Activated T-helper 1 cell treated with anti-CD3 and anti-CD28 coated beads, Interleukin-12 subunit alpha, Interleukin-12 subunit beta, Interleukin-2, Interleukin-4 antibody, amounts not matched to agents 30 ng/mL and 10 ng/mL and 1 ng/mL, durations not matched to agents 14 hours and 24 hours and 36 hours (primary cell): Measurements from ENCODE around the gene KCNJ14. TPM values are rescaled to one million over a fixed set of nuclear protein-coding genes. Genes with fewer than 3 reads are reported as not detected.

Experiments used
- DNase-seq: peaks from one replicate; pipeline ENCODE4 v3.0.0; 2021; ENCODE audit warnings: low spot score
- H3K27ac Mint-ChIP-seq: one replicate; pipeline ENCODE4 v1.8.0; 2021; ENCODE audit warnings: mild to moderate bottlenecking, mixed read lengths
- H3K27me3 Mint-ChIP-seq: one replicate; pipeline ENCODE4 v1.8.0; 2022; ENCODE audit warnings: mild to moderate bottlenecking, moderate library complexity, mixed read lengths; ENCODE audit not compliant: insufficient read depth
- H3K36me3 Mint-ChIP-seq: one replicate; pipeline ENCODE4 v1.8.0; 2021; ENCODE audit warnings: low read depth, mixed read lengths
- H3K4me1 Mint-ChIP-seq: one replicate; pipeline ENCODE4 v1.8.0; 2021; ENCODE audit warnings: low read depth, mixed read lengths
- H3K4me3 Mint-ChIP-seq: one replicate; pipeline ENCODE4 v1.8.0; 2021; ENCODE audit warnings: mild to moderate bottlenecking, moderate library complexity, mixed read lengths
- H3K9me3 Mint-ChIP-seq: one replicate; pipeline ENCODE4 v1.8.0; 2021; ENCODE audit warnings: mixed read lengths
- intact Hi-C: fragments of 100-400 bp; cut with micrococcal nuclease; formaldehyde crosslinking; loops from one replicate; pipeline ENCODE4 v1.15.1; 2024
- total RNA-seq: library from RNA; stranded (reverse); gene quantifications from 2 replicates; pipeline ENCODE4 v1.2.3, GENCODE V29; 2022

Gene KCNJ14
- total RNA-seq, 1 donor from 2014 or later = 2.2 TPM

- Mint-ChIP-seq H3K36me3 (peaks cover 5% of the 10 kb centered on the region), H3K4me3 (peak within 1 kb of the TSS; percentile 87), H3K27me3 (peaks cover 3% of the 10 kb centered on the region), H3K4me1 (peaks cover 14% of the 10 kb centered on the region), H3K9me3 (no peaks in the 10 kb centered on the region), H3K27ac (peak within 1 kb of the TSS; percentile 70)
- intact Hi-C loops = loop anchor here (2.0 to 10.0 kb wide), 5 partner anchors 43 to 443 kb away; partner anchors contain the start of genes BAX, CYTH2, LIG1 and ZSWIM9
- peak; percentile 68 for DNase-seq
Observed at GRCh38 chr19:48511800-48512503, 56.6 kb downstream of the KCNJ14 start, which contains the start of gene LMTK3. TSS of gene LMTK3 (minus strand) at chr19:48511835. CDS start at chr19:48511576, 259 bp downstream.

GRCh38 chr19:48512504-48513288 is 57.3 kb downstream of the KCNJ14 start:
- Mint-ChIP-seq H3K36me3 (peaks cover 3% of the 10 kb centered on the region), H3K9me3 (no peaks in the 10 kb centered on the region), H3K27ac (no peak overlapping the region), H3K4me1 (peaks cover 14% of the 10 kb centered on the region), H3K4me3 (no peak overlapping the region), H3K27me3 (peaks cover 3% of the 10 kb centered on the region)
- intact Hi-C loops = loop anchor here (1.0 to 10.0 kb wide), 6 partner anchors 67 to 442 kb away; partner anchors contain the start of genes BAX, GRWD1, LIG1 and RPL18
- no peak for DNase-seq

GRCh38 chr19:48513289-48514122 is 58.1 kb downstream of the KCNJ14 start:
- H3K9me3 Mint-ChIP-seq = no peaks in the 10 kb centered on the region
- no peak overlapping the region for H3K4me3 Mint-ChIP-seq
- peaks cover 14% of the 10 kb centered on the region for H3K4me1 Mint-ChIP-seq
- intact Hi-C loops = loop anchor here (1.0 to 10.0 kb wide), 7 partner anchors 44 to 441 kb away; partner anchors contain the start of genes BAX, CYTH2, GRWD1 and LIG1
- peak overlapping the region; percentile 46 for H3K27ac Mint-ChIP-seq
- H3K36me3 Mint-ChIP-seq = no peaks in the 10 kb centered on the region
- DNase-seq = peak; percentile 64
- H3K27me3 Mint-ChIP-seq = peaks cover 3% of the 10 kb centered on the region

- Mint-ChIP-seq H3K4me3 (no peak overlapping the region), H3K9me3 (no peaks in the 10 kb centered on the region), H3K27ac (peak overlapping the region; percentile 46), H3K4me1 (peaks cover 14% of the 10 kb centered on the region), H3K36me3 (no peaks in the 10 kb centered on the region), H3K27me3 (peaks cover 3% of the 10 kb centered on the region)
- intact Hi-C loops = loop anchor here (1.0 to 10.0 kb wide), 5 partner anchors 45 to 441 kb away; partner anchors contain the start of genes BAX, CYTH2, LIG1 and ZSWIM9
- no peak for DNase-seq
Observed at GRCh38 chr19:48514123-48514458, 58.7 kb downstream of the KCNJ14 start.

- H3K36me3 Mint-ChIP-seq = no peaks in the 10 kb centered on the region
- no peak overlapping the region for H3K27ac Mint-ChIP-seq
- peaks cover 5% of the 10 kb centered on the region for H3K4me1 Mint-ChIP-seq
- H3K4me3 Mint-ChIP-seq = no peak overlapping the region
- no peak for DNase-seq
- H3K27me3 Mint-ChIP-seq = peaks cover 3% of the 10 kb centered on the region
- intact Hi-C loops = loop anchor here (10.0 kb wide), 1 partner anchor 438 kb away; the partner anchor contains the start of gene BAX
- no peaks in the 10 kb centered on the region for H3K9me3 Mint-ChIP-seq
Observed at GRCh38 chr19:48516536-48516935, 61.2 kb downstream of the KCNJ14 start.

Other genes with a start within 250 kb of the KCNJ14 start
- 117 and 130 TPM in 2 replicates for gene CARD8, start 199.7 kb upstream of the KCNJ14 start, total RNA-seq
- gene ZNF114, start 185.5 kb upstream of the KCNJ14 start, total RNA-seq = 0.37 and 0.41 TPM in 2 replicates
- 249 and 253 TPM in 2 replicates for gene EMP3, start 130.0 kb upstream of the KCNJ14 start, total RNA-seq
- 7.7 and 14.9 TPM in 2 replicates for gene TMEM143, start 91.6 kb upstream of the KCNJ14 start, total RNA-seq
- 0.61 TPM in 1 of 2 replicates, not detected in the other for gene SYNGR4, start 91.2 kb upstream of the KCNJ14 start, total RNA-seq
- 70.9 and 74.2 TPM in 2 replicates for gene KDELR1, start 64.0 kb upstream of the KCNJ14 start, total RNA-seq
- gene GRIN2D, start 61.9 kb upstream of the KCNJ14 start, total RNA-seq = 0.16 and 0.17 TPM in 2 replicates
- 96.0 and 100 TPM in 2 replicates for gene GRWD1, start 9.6 kb upstream of the KCNJ14 start, total RNA-seq
- gene CYTH2, start 13.8 kb downstream of the KCNJ14 start, total RNA-seq = 35.9 and 37.1 TPM in 2 replicates
- gene LMTK3, start 56.3 kb downstream of the KCNJ14 start, total RNA-seq = 2.0 and 3.1 TPM in 2 replicates
- gene SULT2B1, start 96.6 kb downstream of the KCNJ14 start, total RNA-seq = not detected in 2 replicates
- not detected in 2 replicates for gene SPACA4, start 151.2 kb downstream of the KCNJ14 start, total RNA-seq
- gene FAM83E, start 159.5 kb downstream of the KCNJ14 start, total RNA-seq = 7.3 TPM in 2 replicates
- gene RPL18, start 163.6 kb downstream of the KCNJ14 start, total RNA-seq = 1,774 and 1,780 TPM in 2 replicates
- 40.8 and 44.1 TPM in 2 replicates for gene SPHK2, start 163.9 kb downstream of the KCNJ14 start, total RNA-seq
- gene DBP, start 181.8 kb downstream of the KCNJ14 start, total RNA-seq = 8.5 and 9.1 TPM in 2 replicates
- 13.0 and 13.9 TPM in 2 replicates for gene CA11, start 190.6 kb downstream of the KCNJ14 start, total RNA-seq
- 0.44 and 0.54 TPM in 2 replicates for gene NTN5, start 217.4 kb downstream of the KCNJ14 start, total RNA-seq
- not detected in 2 replicates for gene FUT2, start 240.4 kb downstream of the KCNJ14 start, total RNA-seq